ENCODE results near the gene GMEB1. TPM values are rescaled to one million over a fixed set of nuclear protein-coding genes. Genes with fewer than 3 reads are reported as not detected.
A peak's percentile ranks its signal among the peaks of the same experiment; 100 is the strongest.
"Not testable (repeated sequence)": the region's sequence is repeated elsewhere in the genome, so short reads cannot be mapped to it uniquely, and the experiment has no call there.

Gene GMEB1
- total RNA-seq, 1 donor from 2014 or later: 11.1 TPM

DNA sequence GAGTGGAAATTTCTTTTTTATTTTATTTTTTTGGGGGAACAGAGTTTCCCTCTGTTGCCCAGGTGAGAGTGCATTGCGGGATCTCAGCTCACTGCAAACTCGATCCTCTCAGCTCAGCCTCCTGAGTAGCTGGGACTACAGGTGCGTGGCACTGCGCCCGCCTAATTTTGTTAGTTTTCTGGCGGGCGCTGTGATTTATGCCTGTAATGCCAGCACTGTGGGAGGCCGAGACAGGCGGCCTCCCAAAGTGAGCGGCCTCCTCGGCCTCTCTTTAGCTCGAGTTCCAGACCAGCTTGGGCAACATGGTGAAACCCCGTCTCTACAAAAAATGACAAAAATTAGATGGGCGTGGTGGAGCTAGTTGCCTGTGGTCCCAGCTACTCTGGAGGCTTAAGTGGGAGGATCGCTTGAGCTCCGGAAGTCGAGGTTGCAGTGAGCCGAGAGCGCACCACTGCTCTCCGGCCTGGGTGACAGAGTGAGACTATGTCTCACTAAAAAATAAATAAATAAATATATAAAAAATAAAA lies 2.7 kb downstream of the GMEB1 start:
- ATAC-seq: no peak

DNA sequence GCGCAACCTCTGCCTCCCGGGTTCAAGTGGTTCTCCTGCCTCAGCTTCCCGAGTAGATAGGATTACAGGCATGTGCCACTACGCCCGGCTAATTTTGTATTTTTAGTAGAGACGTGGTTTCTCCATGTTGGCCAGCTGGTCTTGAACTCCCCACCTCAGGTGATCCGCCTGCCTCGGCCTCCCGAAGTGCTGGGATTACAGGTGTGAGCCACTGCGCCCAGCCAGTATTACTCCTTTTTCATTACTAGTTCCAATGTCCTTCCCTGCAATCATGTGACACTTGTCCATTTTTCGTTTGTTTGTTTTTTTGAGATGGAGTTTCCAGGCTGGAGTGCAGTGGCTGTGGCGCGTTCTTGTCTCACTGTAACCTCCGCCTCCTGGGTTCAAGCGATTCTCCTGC lies 4.4 kb downstream of the GMEB1 start:
- not testable (repeated sequence) for ATAC-seq

DNA sequence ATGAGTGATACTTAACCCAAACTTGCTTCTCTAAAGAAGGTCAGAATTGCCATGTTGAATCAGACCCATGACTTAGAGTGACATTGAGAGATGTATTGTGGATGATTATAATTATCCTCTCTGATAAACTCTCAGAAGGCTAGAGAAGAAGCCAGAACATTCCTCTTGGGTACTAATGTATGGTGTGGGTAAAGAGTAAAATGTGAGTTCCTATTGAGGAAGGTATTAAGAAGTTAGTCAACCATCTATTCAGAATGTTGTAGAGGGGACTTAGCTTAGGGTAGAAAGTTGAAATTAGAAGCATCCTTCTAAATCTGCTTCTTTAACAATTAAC lies 7.3 kb downstream of the GMEB1 start:
- no peak for ATAC-seq

DNA sequence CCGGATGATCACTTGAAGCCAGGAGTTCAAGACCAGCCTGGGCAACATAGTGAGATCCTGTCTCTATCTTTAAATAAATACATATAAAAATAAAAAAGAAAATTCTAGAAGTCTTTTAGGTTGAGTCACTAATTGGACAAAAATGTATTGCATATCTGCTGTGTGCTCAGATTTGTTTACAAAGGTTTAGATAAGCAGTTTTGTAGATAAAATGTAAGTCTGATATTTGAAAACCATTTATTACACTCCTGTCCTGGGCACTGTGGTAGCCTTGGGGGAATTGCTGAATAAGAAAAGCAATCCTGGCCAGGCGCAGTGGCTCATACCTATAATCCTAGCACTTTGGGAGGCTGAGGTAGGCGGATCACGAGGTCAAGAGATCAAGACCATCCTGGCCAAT lies 11.6 kb downstream of the GMEB1 start:
- no peak for ATAC-seq

DNA sequence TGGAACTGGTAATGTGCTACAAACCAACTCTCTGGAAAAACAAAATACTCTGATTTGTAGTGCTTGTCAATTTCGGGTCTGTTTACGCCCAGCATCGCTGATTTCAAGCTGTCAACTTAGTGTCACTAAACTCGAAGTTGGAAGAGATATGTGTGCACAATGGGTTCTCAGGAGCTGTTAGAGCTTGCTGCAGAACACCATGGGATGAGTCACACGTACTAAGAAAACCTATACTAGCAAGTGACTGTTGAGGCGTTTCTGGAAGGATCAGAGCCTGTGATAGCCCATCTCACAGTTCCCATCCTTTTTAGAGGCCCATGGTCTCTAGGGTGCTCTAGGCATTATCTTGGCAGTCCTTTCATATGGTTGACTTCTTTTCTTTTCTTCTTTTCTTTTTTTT lies 14.3 kb downstream of the GMEB1 start:
- ATAC-seq: peak; percentile 75

DNA sequence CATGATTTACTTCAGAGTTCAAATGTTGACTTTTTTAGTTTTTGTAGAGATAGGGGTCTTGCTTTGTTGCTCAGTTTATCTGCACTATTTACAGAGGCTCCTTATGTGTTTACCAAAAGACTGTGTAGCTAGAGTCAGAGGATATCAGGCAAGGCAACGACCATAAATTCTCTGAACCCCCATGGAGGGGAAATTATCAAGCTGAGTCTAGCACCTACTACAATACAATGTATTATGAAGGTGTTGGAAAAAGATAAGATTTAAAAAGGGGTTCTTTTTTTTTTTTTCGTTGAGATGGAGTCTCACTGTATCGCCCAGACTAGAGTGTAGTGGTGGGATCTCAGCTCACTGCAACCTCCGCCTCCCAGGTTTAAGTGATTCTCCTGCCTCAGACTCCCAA lies 16.4 kb downstream of the GMEB1 start:
- no peak for ATAC-seq

DNA sequence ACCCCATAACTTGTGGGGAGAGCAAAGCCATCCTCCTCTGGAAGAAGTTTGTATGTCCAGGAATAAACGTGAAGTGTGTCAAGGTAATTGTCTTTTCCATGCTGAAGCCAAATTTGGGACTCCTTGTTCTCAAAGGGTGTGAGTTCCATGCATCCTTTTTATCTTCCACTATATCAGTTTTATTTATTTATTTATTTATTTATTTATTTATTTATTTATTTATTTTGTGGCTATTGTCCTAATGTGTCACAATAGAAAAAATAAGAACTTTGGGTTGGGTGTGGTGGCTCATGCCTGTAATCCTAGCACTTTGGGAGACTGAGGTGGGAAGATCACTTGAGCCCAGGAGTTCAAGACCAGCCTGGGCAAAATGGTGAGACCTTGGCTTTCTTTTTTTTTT lies 23.0 kb downstream of the GMEB1 start:
- ATAC-seq: not testable (repeated sequence)

DNA sequence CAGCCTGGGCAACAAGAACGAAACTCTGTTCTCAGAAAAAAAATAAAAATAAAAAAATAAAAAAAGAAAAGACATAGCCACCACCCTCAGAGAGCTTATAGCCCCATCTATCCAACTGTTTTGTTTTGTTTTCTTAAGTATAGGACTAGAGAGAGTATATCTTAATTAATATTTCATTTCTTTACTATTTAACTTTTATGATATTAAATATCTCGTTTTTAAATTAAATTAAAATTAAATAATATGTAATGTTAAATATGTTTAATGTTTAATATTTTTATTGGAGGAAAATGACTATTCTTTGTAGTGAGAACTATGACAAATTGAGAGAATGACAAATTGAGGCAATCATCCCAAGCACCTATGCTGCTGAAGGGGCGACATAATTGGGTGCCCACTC lies 35.0 kb downstream of the GMEB1 start:
- no peak for ATAC-seq

DNA sequence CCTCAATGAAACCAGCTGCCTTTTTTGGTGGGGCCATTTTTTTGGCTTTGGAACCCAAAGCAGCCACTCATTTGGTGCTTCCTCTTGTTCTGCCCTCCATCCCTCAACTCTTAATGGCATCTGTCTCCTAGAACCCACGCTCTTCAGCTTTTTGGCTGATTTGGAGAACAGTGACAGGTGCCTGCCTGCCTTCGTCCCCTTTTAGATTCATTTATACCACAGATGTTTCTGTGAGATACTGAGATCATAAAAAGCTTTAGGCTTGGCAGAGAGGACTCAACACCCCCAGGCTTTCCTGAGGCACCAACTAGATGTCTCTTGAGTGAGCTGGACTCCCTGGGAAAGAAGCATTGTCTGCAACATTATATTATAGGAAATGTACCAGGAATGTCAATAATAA lies 47.8 kb downstream of the GMEB1 start:
- ATAC-seq: no peak

DNA sequence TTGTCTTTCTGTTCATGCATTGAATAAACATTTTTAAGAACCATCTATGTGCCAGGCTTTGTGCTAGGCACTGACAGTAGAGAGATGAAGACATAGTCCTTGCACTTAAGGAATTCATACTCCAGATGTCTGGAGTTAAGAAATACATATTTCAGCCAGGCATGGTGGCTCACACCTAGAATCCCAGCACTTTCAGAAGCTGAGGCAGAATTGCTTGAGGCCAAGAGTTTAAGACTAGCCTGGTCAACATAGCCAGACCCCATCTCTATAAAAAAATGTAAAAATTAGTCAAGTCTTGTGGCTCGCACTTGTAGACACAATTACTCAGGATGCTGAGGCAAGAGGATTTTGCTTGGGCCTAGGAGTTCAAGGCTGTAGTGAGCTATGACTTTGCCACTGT lies 49.6 kb downstream of the GMEB1 start:
- no peak for ATAC-seq

DNA sequence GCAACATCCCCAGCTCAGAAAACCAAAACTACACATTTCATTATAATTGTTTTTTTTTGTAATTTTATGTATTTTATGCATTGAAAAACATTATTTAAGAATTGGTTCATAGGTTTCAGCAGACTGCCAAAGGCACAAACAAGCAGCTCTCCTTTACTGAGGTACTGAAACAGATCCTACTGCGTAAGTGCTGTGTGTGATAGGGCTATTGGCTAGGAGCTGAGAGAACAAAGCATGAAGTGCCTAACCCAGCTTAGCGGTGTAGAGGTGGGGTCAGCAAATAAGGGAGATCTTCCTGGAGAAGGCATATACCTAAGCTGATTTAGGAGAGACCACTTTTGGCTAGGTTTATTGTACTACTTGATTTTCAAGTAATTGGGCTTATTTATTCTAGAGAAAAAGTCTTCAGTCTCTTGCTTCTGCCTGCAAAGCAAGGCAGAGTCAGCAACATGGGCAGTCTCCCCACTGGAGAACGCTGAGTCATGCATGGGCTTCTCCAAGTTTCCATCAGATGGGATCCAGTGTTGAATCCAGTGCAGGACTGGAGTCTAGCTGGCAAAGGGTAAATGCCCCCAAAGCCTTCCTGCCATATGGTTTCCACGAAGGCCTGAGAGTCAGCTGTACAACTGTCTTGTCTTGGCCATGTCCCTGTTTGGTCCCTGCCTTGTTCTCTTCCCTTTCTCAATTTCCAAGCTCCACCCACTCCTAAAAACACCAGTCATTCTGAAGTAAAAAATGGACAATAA lies 50.2 kb downstream of the GMEB1 start:
- ATAC-seq: no peak

DNA sequence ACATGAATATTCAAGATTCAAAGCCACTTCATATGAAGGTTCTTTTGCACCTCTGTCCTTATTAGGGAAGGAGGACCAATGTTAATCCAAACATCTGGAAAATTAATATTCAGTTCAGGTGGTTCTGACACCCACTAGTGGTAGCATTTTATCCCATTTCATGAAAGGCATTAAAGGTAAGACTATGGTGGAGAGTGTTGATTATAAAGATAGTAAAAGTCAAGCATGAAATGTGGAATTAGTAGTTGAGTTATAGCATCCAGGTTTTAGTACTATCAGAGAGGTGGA lies 50.7 kb downstream of the GMEB1 start:
- ATAC-seq: no peak

DNA sequence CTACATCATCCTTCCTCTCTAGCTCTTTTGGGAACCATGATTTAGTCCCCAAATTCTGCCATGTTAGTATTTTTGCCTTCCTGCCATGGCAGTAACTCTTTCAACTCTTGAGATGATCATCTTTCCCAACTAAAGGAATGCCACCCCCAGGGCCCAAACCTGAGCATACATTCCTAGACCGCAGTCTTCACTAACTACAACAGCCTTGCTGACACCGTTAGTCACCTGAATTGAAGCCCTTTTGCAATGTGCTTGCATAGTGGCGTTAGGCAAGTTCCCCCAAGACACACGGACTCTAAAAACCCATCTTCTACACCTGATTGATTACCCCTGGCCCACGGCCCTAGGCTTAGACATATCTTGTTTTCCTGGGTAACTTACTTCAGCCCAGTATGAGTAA lies 51.8 kb downstream of the GMEB1 start:
- ATAC-seq: no peak

DNA sequence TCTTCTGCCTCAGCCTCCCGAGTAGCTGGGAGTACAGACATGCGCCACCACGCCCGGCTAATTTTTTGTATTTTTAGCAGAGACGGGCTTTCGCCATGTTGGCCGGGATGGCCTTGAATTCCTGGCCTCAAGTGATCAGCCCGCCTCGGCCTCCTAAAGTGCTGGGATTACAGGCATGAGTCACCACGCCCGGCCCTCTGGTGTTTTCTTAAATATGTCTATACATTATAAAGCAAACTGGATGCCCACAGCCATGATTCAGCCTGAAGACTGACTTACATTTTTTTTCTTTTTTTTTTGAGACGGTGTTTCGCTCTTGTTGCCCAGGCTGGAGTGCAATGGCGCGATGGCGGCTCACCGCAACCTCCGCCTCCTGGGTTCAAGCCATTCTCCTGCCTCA lies 53.3 kb downstream of the GMEB1 start:
- ATAC-seq: not testable (repeated sequence)

DNA sequence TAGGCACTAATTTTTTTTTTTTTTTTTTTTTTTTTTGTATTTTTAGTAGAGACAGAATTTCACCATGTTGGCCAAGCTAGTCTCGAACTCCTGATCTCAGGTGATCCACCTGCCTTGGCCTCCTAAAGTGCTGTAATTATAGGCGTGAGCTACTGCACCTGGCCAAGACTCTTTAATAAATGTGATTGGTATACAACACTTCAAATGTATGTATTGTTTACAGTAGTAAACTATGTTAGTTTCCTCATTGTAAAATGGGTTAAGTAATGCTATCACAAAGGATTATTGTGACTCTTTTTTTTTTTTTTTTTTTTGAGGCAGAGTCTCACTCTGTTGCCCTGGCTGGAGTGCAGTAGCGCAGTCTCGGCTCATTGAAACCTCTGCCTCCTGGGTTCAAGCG lies 56.8 kb downstream of the GMEB1 start:
- not testable (repeated sequence) for ATAC-seq

DNA sequence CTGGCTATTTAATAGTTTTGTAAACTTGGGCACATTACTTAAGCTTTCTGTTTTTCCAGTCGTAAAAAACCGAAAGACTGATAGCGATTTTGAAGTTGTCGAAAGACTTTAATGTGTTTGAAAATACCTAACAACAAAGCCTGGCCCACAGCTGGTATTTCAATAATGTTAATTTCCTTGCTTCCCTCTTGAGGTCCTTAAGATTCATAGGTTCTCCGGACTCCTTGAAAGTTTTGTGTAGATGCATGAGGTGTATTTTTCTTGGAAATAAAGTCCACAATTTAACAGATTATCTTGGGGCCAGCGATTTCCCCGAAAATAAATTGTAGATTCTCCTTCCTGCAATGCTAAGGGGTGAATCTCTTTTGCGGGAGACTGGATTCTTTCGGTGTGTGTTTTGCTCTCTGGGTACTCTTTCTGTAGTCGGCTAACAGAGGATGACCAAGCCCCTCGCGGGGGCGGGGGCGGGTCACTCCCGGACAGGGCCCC lies 67.4 kb downstream of the GMEB1 start:
- ATAC-seq: no peak

DNA sequence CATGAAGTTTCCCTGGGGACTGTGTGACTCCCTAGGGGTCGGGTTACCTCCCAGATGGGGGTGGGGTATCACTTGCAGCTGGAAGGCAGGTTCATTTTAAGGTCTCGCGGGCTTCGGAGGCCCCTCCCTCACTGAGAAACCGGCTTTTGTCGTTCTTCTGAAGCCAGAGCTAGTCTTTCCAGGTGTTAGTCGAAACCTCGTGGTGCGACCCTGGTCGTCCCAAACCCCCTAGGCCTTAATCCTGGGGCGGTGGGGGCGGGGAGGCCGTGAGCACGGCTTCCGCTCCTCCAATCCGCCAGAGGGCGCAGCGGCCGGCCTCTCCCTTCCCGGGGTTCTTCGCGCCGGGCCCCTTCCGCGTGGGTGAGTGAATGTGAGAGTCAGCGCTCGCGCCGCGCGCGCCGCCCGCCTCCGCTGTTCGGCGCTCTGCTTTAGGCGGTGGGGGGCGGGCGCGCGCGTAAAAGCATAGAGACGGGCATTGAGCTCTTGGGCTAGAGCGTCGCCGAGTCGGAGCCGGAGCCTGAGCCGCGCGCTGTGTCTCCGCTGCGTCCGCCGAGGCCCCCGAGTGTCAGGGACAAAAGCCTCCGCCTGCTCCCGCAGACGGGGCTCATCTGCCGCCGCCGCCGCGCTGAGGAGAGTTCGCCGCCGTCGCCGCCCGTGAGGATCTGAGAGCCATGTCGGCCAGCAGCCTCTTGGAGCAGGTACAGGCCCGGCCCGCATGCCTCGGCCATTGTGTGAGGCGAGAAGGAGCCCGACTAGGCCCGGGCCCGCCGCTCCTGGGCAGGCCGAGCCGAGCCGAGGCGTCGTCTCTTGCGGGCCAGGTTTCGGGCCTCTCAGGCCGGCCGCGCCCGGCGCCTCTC lies 68.1 kb downstream of the GMEB1 start, which contains the start of gene YTHDF2:
TSS of gene YTHDF2 (plus strand) at position 491 of the 857 bp plus-strand sequence. CDS start at position 672, 181 bp downstream.
- ATAC-seq: peak; percentile 96

DNA sequence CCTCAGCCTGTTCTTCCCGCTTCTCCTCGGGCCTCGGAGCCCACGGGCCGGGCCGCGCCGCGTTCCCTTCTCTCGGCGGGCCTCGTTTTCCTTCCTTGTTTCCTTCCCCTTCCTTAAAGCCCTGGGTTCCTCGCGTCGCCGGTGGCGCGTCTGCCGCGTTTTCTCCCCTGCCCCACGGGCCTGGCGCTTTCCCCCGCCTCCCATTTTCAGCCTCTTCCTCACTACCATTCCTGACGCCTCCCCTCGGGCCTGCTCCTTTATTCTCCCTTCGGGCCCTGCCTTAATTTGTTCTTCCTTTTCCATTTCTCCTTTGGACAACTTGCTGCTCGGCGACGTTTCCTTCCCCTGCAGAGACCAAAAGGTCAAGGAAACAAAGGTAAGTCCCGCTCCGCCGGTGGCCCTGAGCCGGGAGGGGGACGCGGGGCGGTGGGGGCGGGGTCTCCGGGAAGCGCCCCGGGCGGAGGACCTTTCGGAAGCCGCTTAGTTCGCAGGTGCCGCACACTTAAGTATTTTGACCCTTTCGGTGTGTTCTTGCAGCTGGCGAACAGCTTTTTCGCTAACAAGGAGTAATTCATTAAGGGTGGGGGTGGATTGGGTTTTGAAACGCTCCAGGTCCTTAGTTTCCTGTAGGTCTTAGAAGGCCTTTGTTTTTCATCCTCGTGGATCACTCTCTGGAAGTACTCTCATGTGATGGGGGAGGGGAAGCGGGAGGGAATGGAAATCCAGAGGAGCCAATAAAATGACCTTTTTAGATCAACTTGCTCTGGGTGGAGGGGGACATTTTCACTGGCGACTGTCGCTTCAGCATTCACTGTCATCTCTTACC lies 68.9 kb downstream of the GMEB1 start:
- peak; percentile 11 for ATAC-seq

DNA sequence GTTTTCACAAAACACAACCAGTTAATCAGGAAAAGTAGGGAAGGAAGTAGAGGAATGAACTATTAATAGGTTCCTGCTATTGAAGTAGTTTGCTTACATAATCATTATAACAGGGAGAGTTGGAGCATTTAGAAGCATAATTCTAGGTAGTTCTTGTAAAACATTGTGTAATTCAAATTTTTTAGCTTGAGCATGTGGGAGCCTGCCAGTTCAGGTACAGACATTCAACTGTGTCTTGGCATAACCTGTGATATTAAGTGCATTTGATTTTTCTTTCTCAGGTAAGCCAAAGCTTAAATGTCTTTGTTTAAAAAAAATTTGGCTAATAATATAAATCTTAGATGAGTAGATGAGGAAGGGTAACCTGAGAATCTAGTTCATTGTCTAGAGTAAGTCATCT lies 71.5 kb downstream of the GMEB1 start:
- peak; percentile 18 for ATAC-seq

DNA sequence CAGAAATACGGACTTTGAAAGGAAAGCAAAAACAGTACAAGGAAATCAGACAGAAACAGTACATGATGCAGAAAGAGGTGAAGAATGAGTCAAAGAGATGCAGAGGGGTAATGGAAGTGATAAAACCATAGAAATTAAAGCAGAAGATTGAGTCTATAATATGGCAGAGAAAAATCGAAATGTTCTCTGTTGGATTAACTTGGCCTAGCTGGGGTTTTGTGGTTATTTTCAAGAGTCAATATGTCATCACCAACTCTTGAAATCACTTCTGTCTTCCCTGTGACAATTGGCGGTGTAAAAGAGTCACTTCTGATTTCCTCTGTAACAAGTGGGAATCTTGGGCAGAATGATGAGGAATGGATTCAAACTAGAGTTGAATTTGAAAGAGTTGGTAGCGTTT lies 75.6 kb downstream of the GMEB1 start:
- ATAC-seq: no peak

DNA sequence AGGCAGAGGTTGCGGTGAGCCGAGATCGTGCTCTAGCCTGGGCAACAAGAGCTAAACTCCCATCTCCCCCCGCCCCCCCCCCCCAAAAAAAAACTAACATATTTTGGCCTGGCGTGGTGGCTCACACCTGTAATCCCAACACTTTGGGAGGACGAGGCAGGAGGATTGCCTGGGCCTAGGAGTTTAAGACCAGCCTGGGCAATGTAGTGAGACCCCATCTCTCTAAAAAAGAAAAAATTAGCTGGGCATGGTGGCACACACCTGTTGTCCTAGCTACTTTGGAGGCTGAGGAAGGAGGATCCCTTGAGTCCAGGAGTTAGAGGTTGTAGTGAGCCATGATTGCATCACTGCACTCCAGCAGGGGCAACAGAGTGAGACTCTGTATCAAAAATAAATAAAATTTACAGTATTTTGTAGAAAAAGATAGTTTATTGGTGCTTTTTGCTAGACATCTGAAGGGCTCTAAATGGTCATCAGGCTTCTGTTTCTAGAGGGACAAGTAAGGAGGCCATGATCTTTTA lies 77.1 kb downstream of the GMEB1 start:
- ATAC-seq: no peak

DNA sequence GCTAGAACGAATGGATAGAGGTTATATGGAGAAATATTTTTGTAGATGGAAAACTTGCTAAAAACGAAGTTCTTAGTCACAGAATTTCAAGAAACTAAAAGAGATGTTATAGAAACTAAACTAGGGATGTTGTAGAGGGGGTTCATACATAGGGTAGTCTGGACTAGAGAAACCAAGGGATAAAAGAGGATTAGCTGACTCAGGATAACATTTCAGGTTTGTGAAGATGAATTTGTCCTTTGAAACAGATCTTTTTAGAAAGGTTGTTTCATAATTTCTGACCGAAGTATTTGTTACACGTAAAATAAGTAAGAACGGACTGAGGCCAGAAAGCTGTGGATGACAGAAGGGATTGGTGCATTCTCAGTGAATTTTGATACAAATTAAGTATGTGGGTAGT lies 81.7 kb downstream of the GMEB1 start:
- no peak for ATAC-seq

All from esophagus mucosa (tissue), 1 donor.